ENCODE data around the gene NF1. TPM values are rescaled to one million over a fixed set of nuclear protein-coding genes. Genes with fewer than 3 reads are reported as not detected.

NF1 gene
- total and polyA plus RNA-seq, 4 donors, result 8.4 to 116 (median 25.5) TPM

DNA sequence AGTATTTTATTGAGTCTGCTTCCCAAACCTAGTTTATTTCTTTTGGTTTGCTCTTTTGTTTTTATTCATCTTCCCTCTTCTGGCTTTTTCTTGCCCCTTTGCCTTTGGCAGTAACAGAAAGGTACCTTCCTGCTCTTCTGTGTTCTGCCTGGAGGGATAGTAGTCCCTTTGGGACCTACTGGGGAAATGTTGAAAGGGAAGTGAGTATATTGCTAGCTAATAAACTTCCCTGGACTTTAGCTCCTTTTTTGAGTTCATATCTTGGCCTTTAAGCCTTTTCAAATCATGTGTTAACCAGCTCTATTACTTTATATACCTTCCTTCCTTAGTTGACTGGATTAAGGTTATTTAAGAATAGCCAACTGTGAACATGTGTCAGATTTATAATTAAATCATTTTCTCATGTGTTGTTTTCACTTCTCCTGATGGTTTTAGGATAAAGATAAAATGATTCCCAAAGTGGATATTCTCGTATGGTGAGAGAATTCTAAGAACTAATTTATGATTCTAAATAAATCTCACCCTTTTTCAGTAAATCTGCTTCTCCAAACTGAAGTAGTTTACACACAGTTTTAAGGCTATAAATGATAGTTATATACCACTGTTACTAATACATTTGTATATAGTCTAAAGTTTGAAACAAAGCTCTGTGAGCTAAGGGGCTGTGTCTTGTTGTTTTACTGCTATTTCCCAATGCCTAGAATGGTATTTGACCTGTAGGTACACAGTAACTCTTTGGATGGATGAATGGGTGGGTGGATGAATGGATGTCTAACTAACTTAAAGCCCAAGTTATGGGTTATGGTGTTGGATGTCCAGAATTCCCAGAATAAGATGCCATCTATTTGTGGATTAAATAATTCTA lies 156.6 kb downstream of the NF1 start:
- ATAC-seq (ENCODE audit: insufficient read depth, low FRiP score) (no peak), DNase-seq (no peak)
- H3K4me3 ChIP-seq, result no peak overlapping the region
- no peaks in the 10 kb centered on the region for H3K9me3 ChIP-seq (ENCODE audit: control insufficient read depth in 4 of 4, insufficient read depth in 3 of 4, low read length in 3 of 4)
- no peak for TF ChIP-seq CTCF (IDR thresholded peaks at IDR 0.05; ENCODE audit: control extremely low read depth, extremely low read depth)
- no peaks in the 10 kb centered on the region for H3K27me3 ChIP-seq (ENCODE audit: control insufficient read depth in 3 of 3, insufficient read depth in 3 of 3, low read length in 2 of 3)
- H3K27ac ChIP-seq (ENCODE audit: low read depth in 1 of 2, low read length in 1 of 2), result no peak overlapping the region
- H3K9ac ChIP-seq (ENCODE audit: insufficient read depth in 1 of 2, low read length in 2 of 2), result no peak overlapping the region
- no peaks in the 10 kb centered on the region for H3K4me1 ChIP-seq (ENCODE audit: control insufficient read depth in 5 of 5, insufficient read depth in 5 of 5, low read length in 5 of 5)
- peaks cover 0 to 7% (median 4%) of the 10 kb centered on the region in 4 donors for H3K36me3 ChIP-seq (ENCODE audit: control insufficient read depth in 4 of 4, insufficient read depth in 4 of 4, low read length in 4 of 4)
- 93 to 98% methylated on average over 1 of the region's 1 CpG for WGBS, 2 donors

DNA sequence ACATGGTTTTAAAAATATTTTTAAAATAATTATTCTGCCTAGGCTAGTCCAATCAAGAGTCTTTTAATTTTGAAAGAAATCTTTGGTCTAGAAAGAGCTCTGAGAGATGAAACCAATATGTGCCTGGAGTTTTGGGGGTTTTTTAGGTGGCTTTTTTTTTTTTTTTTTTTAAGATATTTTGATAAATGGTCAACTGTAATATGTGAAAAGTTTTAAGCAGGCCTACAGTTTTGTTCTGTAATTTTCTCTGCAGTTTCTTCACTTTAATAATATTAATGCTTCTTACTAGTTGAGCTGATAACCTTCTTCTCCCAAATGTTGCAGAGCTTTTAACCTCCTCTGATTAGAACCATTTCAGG lies 157.2 kb downstream of the NF1 start:
- no peak overlapping the region for H3K4me3 ChIP-seq
- no peak for ATAC-seq (ENCODE audit: insufficient read depth, low FRiP score)
- no peaks in the 10 kb centered on the region for H3K4me1 ChIP-seq (ENCODE audit: control insufficient read depth in 5 of 5, insufficient read depth in 5 of 5, low read length in 5 of 5)
- H3K27me3 ChIP-seq (ENCODE audit: control insufficient read depth in 3 of 3, insufficient read depth in 3 of 3, low read length in 2 of 3), result no peaks in the 10 kb centered on the region
- no peak overlapping the region for H3K27ac ChIP-seq (ENCODE audit: low read depth in 1 of 2, low read length in 1 of 2)
- no peak for TF ChIP-seq CTCF (IDR thresholded peaks at IDR 0.05; ENCODE audit: control extremely low read depth, extremely low read depth)
- H3K36me3 ChIP-seq (ENCODE audit: control insufficient read depth in 4 of 4, insufficient read depth in 4 of 4, low read length in 4 of 4), result peaks cover 0 to 7% (median 4%) of the 10 kb centered on the region in 4 donors
- no peaks in the 10 kb centered on the region for H3K9me3 ChIP-seq (ENCODE audit: control insufficient read depth in 4 of 4, insufficient read depth in 3 of 4, low read length in 3 of 4)
- H3K9ac ChIP-seq (ENCODE audit: insufficient read depth in 1 of 2, low read length in 2 of 2), result no peak overlapping the region
- no peak for DNase-seq

DNA sequence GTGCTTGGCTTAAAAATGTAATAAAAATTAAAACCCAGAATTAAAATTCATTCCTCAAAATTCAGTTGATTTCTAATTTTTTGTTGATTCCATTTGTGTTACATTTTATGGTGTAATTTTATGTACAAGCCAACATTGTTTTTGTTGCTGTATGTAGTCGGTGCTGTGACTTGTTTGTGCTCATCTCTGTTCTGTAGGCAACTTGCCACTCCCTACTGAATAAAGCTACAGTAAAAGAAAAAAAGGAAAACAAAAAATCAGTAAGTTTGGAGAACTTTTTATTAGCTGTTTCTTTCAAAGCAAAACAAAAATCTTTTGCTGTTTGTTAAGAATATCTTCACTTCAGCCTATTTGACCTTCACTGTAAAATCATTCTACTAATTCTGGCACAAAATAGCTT lies 158.0 kb downstream of the NF1 start:
- no peaks in the 10 kb centered on the region for H3K9me3 ChIP-seq (ENCODE audit: control insufficient read depth in 4 of 4, insufficient read depth in 3 of 4, low read length in 3 of 4)
- H3K4me3 ChIP-seq, result no peak overlapping the region
- no peaks in the 10 kb centered on the region for H3K4me1 ChIP-seq (ENCODE audit: control insufficient read depth in 5 of 5, insufficient read depth in 5 of 5, low read length in 5 of 5)
- H3K9ac ChIP-seq (ENCODE audit: insufficient read depth in 1 of 2, low read length in 2 of 2), result no peak overlapping the region
- WGBS, 2 donors, result 88 to 95% methylated on average over 1 of the region's 1 CpG
- peaks cover 0 to 7% (median 4%) of the 10 kb centered on the region in 4 donors for H3K36me3 ChIP-seq (ENCODE audit: control insufficient read depth in 4 of 4, insufficient read depth in 4 of 4, low read length in 4 of 4)
- ATAC-seq (ENCODE audit: insufficient read depth, low FRiP score) (no peak), DNase-seq (no peak)
- no peaks in the 10 kb centered on the region for H3K27me3 ChIP-seq (ENCODE audit: control insufficient read depth in 3 of 3, insufficient read depth in 3 of 3, low read length in 2 of 3)
- H3K27ac ChIP-seq (ENCODE audit: low read depth in 1 of 2, low read length in 1 of 2), result no peak overlapping the region
- TF ChIP-seq CTCF (IDR thresholded peaks at IDR 0.05; ENCODE audit: control extremely low read depth, extremely low read depth), result no peak

All from lung (tissue), 12 donors.